Activated CD4-positive, alpha-beta T cell treated with anti-CD3 and anti-CD28 coated beads, Interleukin-2, amount 50 U/mL, for 16 hours (primary cell): ENCODE results near the gene MLF2.
"Not testable (repeated sequence)": the region's sequence is repeated elsewhere in the genome, so short reads cannot be mapped to it uniquely, and the experiment has no call there.

Experiments used
- DNase-seq: peaks from one replicate; pipeline ENCODE4 v3.0.0-alpha.2; 2020

Gene MLF2

DNA sequence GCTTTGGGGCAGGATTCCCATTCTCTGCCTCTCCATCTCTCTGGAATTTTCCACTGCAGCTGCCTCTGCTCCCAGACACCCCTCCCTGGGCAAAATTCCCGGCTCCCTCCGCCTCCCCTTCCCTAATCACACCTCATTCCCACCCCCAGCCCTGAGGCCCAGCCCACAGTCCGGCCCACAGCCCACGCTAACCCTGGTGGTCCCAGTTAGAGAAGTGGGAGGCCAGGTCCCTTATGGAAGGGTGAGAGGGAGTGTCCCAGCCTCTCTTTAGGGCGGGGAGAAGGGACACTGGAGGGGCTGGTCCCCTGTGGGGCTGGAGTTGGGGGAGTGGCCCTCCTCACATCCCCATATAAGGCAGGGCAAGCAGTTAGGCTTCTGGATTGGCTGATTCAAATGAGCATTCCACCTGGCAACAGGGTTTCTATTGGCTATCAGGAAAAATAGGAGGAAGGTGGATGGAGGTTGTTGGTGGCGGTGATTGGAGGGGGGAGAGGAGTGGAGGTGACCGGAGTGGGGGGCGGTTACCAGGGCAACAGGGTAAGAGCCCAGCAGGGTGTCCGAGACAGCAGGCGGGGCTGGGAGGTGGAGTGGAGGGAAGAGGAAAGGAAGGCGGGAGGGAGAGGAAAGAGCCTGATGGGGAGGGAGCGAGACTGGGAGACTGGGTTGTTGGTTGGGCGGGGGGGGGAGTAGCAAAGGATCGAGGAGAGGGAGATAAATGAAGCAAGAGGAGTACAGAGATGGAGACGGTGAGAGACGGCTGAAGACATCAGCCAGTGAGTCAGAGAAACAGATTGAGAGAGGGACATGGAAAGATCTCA lies 11.3 kb upstream of the MLF2 start:
- DNase-seq = peak; percentile 82

DNA sequence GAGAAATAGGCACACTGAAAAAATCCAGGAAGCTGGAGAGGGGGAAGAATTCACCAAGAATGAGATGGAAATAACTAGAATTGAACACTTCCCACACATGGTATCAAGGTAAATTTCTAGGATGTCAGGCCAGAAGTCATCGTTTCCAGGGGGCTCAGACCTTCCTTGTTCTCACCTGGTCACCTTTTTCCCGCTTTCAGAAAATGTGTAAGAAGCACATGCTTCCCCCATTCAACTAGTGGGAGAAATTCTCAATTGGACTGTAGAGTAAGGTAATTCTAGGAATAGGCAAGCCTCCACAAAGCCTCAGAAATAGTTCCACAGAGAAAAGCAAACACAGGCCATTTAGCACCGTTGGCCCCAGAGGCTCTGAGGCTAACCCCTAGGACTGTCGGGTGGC lies 10.4 kb upstream of the MLF2 start:
- DNase-seq = no peak

DNA sequence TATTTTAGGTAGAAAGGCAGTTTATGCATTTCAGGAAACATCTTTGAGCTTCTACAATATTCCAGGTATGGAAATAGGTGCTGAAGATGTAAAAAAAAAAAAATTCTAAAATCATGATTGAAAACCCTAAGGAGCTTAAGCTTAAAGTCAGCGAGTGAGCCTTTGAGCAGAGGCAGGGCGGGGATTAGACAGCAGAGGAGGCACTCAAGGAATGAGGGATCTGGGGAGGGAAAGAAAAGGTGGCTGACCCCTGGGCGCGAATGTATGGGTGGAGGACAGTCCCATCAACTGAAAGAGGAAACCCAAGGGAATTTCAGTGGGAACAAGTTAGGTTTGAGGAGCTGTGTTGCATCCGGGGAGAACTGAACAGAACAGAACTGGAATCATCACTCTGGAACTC lies 6.8 kb upstream of the MLF2 start:
- DNase-seq = no peak

DNA sequence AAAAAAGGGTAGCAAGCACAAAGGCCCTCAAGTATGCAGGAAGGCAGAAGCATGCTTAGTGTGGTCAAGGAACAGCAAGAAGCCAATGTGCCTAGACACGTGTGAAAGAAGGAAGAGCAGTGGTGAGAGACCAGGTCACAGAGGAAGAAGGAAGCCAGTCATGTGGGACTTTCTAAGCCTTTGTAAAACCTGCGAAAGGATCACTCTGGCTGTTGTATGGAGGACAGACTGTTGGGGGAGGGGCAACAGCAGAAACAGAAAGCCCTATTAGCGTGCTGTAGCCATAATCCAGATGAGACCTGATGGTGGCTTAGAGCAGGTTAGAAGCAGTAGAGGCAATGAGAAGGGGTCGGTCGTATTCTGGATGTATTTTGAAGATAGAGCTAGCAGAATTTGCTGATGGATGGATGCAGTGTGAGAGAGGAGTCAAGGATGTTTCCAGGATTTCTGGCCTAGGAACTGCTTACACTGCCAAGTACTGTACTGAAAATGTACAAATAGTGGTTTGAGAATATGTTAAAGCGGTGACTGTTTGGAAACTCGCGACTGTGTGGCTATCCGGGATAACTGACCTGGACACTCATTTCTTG lies 5.7 kb upstream of the MLF2 start:
- DNase-seq = no peak

DNA sequence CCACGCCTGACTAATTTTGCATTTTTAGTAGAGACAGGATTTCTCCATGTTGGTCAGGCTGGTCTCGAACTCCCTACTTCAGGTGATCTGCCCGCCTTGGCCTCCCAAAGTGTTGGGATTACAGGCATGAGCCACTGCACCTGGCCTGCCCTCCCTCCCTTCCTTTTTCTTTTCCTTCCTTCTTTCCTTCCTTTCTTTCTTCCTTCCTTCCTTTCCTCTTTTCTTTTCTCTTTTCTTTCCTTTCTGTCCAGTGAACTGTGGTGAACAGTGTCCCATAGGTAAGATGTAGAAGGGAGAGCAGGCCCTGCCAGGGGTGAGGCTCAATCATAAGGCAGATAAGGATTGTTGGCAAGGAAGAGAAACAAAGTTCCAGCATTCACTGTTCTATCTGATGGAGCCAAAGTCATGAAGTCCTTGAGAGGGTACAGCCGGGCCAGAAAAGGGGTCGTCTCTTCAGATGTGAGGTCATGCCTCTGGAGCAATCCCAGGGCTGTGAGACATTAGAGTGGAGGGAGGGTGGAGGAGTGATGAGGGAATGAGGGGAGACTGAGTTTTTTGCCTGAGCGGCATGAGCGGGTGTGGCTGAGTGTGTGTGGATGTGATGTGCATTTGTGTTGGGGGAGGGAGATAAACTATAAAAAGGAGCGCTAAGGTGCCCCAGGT lies 4.2 kb upstream of the MLF2 start:
- DNase-seq = no peak

DNA sequence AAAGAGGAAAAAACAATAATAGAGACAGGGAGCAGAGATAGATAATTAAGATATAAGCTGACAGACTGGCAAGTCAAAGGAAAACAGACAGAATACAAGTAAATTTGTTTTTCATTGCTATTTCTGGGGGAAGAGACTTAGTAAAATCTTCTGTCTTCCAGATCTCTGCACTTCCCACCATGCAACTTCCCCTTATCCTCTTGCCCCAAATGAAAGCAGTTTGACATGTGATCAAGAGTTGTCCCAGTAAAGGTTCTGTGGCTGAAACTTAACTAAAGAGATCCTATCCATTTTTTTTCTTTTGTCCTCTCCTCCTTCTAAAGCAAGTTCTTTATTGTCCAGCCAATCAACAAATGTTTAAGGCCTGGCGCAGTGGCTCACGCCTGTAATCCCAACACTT lies 1.5 kb upstream of the MLF2 start:
- no peak for DNase-seq

DNA sequence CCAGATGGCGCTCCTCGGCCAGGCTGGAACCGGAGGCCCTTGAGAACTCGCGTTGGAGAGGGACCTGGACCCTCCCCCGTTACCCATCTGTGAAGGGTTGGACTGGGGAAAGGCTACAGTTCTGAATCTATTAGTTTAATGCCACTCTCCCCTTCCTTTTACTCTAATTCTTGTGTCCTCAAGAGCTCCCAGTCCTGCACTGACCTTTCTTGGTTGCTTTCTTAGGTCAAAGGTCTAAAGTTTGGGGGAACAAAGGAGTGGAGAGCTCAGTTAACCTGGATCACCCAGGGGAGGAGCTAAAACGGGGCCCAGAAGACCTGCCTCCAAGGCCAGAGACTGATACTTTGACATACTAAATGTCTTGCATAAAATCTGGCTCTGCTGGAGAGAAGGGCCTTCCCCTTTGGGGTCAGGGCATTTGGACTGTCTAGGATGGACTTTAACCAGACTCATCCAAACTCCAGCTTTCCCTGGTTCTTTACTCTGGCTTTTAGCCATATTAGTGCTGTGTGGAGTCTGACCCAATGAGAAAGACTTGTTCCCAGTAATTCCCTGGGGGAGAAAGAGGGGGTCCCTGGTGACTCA lies 923 bp upstream of the MLF2 start:
- DNase-seq = no peak

DNA sequence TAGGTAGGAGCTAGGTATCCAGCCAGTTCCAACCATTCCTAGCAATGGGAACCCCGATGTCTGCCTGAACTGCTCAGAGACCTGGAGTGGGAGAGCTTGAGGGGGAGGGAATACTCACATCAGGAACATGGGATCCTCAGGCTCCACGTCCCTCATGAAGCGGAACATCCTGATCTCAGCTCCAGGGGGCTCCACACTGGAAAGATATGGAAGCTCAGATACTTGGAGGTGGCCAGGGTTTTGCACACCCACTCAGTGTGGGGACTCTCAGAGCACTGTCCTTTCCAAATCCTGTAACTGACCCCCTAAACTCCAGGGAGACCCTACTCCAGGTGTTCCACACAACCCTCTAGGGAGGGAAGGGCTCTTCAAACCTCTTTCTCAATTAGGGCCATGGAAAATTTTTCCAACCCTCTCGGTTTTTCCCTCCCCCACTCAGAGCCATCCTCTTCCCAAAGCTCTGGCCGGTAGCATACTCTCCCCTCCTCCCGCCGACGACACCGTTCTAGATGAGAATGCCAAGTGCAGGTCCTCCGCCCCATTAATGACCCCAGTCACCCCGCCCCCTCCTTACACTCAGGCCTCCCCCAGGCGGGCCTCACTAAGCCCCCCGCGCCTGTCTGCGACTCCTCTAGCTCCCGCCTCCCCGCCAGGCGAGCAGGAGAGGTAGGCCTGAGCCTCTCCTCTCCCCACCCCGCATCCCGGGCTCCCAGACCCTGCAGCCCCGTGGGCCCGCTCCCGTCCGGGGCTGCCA lies 597 bp downstream of the MLF2 start:
- DNase-seq = no peak

DNA sequence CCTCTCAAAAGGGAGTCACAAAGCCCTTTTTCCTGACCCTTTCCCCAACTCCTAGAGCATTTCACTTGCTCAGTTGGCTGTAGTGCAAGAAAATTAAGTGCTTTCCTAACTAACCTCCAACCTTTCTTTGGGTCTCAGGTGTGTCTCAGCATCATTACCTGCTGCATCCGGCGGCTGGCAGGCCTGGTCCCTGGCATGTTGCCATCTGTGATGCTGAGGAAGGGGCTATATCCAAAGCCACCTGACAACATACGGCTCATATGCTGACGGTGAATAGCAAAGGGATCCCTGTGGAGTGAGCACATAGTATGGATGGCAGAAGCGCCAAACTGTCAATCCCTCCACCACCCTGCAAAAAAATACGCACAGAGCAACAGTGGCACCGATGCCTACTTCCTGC lies 1.2 kb downstream of the MLF2 start:
- DNase-seq = no peak

DNA sequence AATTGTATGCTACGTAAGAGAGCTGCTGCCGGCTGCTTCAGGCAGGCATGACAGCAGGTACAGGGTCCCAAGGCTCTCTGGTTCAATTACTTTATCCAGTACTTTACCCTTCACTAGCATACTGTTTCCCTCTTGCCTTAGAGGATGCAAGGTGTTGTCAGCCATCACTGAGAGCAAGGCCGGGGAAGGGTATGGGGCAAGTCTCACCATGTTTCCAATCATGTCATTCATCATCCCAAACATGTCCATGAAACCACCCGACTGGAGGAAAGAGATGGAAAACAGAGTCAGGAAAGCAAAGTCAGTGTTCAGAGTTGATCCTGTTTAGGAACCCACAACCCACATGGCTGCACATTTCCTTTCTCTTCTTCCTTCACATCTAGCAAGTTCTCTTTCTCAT lies 2.4 kb downstream of the MLF2 start:
- DNase-seq = no peak

DNA sequence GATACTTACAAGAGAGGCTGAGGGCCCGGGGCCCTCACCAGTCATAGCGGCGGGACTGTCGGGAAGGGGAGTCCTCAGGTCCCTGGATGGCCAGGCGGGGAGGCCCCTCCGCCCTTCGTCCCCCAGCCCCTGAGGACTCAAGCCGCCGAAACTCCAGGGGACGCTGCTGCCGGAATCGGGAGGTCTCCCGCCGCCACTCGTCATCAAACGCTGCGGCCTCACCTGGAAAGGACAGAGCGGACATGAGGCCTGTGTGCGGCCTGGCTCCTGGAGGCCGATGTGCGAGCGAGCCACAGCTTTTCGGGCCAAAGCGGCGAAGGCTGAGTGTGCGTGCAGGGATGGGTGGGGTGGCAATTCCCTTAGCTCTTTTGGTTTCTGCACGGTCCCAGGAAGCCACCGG lies 4.2 kb downstream of the MLF2 start:
- DNase-seq = no peak

DNA sequence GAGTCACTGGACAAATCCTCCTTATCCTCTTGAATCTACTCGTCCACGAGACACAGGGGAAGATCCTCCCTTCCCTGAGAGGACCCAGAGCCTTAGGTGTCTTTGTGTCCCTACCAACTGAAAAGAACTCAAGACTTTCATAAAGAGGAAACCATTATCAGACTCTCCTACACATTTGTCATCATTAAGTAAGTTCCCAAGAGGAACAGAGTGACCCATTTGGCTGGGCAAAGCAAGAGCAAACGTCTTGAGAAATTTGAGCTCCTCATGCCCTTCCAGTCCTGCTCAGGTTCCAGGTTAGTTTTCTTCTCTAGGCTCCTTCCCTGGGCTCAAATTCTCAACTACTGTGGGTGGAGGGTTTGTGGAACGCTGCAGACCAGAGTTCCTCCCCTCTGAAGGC lies 5.7 kb downstream of the MLF2 start:
- no peak for DNase-seq

DNA sequence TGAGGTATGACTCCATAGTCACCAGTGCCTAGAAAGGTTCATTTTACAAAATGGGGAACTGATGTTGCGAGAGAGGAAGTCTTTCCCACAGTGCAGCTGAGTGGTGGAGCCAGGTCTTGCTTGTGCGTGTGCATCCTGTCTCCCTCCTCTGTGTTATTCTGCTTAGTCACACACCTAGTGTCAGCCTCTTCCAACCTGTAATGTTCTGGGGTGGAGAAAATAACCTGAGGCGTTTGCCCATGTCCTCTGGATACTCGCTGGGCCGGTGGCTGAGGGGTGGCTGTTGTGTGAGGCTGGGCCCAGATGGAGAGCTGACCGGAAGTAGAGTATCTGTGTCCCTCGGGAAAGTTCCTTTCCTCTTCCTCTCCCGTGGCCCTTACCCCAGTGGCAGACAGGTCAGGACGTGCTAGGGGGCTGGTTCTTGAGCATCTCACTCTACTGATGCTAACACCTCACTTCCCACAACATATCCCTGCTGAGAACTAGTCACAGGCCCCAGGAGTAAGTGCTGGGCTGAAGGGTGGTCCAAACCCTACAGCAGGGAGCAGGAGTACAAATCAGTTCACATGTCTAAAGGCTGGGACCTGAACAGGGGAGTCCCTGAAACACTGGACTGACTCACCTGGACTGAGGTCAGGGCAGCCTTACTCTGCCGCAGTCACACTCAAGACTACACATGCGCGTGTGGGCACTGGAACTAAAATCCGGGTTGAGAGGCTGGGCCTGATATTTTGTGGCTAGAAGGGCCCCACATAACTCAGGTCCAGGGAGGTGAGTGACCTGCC lies 7.0 kb downstream of the MLF2 start:
- peak; percentile 18 for DNase-seq

DNA sequence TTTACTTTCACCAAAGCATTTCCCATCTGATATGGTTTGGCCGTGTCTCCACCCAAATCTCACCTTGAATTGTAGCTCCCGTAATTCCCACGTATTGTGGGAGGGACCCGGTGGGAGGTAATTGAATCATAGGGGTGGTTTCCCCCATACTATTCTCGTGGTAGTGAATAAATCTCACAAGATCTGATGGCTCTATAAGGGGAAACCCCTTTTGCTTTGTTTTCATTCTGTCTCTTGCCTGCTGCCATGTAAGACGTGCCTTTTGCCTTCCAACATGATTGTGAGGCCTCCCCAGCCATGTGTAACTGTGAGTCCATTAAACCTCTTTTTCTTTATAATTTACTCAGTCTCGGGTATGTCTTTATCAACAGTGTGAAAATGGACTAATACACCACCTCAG lies 9.6 kb downstream of the MLF2 start:
- not testable (repeated sequence) for DNase-seq

DNA sequence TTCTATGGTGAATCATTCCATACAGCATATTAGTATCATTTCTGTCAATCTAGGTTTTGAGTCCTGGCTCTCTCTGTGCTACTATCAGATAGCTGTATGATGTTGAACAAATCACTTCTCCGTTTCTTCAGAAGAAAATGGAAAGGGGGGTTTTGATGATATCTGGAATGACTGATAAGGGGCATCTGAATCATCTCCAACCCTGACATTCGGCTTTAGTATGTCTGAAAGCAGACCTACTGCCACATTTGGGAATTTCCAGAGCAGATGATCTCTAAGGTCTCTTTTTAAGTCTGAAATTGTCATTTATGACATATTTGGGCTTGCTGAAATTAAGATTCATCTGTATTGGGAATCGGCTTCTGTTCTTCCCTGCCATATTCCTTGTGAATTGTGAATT lies 10.1 kb downstream of the MLF2 start:
- peak; percentile 14 for DNase-seq

DNA sequence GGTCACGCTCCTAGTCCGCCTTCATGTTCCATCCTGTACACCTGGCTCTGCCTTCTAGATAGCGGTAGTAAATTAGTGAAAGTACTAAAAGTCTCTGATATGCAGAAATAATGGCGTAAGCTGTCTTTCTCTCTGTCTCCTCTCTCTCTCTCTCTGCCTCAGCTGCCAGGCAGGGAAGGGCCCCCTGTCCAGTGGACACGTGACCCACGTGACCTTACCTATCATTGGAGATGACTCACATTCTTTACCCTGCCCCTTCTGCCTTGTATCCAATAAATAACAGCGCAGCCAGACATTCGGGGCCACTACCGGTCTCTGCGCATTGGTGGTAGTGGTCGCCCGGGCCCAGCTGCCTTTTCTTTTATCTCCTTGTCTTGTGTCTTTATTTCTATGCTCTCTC lies 10.9 kb downstream of the MLF2 start:
- not testable (repeated sequence) for DNase-seq

DNA sequence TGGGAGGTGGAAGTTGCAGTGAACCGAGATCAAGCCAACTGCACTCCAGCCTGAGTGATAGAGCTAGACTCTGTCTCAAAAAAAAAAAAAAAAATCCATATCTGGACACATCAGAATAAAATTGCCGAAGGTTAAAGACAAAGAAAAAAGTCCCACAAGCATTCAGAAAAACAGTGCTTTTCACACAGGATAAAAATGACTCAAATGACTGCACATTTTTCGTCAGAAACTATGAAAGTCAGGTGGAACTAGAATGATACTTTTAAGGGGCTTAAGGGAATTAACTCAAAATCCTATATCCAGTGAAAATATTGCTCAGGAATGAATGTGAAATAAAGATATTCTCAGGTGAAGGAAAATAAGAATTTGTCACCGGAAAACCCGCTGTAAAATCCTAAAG lies 16.2 kb downstream of the MLF2 start:
- no peak for DNase-seq

DNA sequence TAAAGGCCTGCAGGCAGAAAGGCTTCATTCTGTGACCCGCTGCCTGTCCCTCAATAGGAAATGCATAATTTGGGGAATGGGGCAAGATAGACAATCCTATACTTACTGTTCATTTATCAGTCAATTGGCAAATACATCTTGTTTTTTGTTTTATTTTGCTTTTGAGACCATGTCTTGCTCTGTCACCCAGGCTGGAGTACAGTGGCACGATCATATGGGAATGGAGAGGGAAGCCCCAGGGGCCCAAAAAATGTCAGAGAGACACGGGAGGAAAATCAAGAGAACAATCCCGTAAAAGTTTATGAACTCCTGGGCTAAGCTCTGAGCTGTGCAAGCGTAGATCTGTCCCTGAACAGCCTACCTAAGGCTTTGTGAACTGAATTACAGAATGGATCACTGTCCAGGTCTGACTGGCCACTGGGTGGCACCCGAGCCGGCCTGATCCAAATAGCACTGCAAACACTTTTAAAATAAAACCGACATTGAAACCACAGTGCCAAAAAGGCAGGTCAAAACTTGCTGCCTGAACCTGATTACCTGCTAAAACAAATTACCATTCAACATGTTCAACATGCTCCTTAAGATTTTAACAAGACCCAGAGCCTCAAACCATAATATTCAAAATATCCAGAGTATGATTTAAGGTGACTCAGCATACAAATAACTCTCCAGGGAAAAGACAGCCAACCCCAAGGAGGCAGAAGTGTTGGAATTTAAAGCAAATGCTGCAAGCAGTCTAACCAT lies 17.3 kb downstream of the MLF2 start:
- peak; percentile 27 for DNase-seq

DNA sequence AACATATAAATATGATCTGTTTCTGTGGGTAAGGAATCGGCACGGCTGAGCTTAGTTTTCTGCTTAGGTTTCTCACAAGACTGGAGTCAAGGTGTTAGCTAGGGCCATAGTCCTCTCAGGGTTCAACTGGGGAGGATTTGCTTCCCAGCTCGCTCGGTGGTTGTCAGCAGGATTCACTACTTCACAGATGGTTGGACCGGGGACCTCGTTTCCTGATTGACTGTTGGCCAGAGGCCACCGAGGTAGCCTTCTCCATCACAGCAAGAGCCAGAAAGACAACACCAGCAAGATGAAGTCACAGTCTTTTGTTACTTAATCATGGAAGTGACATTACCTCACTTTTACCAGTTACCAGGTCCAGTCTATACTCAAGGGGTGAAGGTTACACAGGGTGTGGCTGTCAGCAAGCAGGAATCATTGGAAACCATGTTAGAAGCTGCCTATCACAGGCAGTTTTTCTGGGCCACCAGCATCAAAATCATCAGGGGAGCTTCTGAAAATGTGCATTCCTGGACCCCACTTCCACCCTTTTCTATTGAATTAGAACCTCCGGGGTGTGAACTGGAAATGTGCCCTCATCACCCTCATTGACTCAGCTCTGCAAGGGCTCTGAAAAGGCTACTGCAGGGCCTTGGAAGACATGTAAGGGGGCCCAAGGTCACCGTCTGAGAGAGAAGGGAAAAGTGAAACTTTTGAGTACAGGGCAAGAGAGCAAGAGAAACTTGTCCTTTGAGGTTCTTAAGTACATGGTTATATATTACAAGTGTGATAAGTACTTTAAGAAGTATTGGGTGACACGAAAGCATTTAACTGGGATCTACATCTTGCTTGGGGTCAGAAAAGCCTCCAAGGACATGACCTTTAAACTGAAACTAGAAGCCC lies 18.2 kb downstream of the MLF2 start:
- DNase-seq = no peak

DNA sequence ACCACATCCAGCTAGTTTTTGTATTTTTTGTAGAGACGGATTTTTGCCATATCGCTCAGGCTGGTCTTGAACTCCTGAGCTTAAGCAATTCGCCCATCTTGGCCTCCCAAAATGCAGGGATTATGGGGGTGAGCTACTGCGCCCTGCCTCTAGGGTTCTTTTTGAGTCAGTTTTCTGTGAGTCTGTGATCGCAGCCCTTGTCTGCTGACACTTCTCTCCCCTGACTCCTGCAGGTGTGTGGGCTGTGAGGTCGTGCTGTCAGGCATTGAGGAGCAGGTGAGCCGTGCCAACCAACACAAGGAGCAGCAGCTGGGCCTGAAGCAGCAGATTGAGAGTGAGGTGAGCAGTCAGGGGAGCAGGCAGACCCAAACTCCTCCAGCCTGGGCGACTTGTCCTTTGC lies 22.8 kb downstream of the MLF2 start:
- no peak for DNase-seq

DNA sequence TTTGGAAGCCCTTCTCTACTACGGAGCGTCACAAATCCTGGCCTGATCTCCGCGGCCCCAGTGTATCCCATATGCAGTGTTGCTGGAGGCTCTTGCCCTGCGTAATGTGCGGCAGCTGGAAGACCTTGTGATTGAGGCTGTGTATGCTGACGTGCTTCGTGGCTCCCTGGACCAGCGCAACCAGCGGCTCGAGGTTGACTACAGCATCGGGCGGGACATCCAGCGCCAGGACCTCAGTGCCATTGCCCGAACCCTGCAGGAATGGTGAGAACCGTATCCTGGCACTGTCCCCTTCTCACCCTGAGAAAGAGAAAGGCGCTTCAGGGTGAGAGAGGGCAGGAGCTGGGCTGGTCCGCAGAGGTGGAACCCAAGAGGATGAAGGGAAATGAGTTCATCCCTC lies 23.8 kb downstream of the MLF2 start:
- no peak for DNase-seq
